ENCODE measurements around the gene HRC.
"Not testable (repeated sequence)": the region's sequence is repeated elsewhere in the genome, so short reads cannot be mapped to it uniquely, and the experiment has no call there.

The HRC gene

GRCh38 chr19:49182848-49183375 lies 27.7 kb upstream of the HRC start:
- Histone ChIP-seq H3K4me3 (ENCODE audit: low read length in 2 of 2) (no peak overlapping the region), H3K36me3 (ENCODE audit: control insufficient read depth in 2 of 2, insufficient read depth in 2 of 2, low read length in 2 of 2) (peaks cover 7 to 10% of the 10 kb centered on the region in 2 donors), H3K9ac (ENCODE audit: low read length in 2 of 2) (no peak overlapping the region)

DNA sequence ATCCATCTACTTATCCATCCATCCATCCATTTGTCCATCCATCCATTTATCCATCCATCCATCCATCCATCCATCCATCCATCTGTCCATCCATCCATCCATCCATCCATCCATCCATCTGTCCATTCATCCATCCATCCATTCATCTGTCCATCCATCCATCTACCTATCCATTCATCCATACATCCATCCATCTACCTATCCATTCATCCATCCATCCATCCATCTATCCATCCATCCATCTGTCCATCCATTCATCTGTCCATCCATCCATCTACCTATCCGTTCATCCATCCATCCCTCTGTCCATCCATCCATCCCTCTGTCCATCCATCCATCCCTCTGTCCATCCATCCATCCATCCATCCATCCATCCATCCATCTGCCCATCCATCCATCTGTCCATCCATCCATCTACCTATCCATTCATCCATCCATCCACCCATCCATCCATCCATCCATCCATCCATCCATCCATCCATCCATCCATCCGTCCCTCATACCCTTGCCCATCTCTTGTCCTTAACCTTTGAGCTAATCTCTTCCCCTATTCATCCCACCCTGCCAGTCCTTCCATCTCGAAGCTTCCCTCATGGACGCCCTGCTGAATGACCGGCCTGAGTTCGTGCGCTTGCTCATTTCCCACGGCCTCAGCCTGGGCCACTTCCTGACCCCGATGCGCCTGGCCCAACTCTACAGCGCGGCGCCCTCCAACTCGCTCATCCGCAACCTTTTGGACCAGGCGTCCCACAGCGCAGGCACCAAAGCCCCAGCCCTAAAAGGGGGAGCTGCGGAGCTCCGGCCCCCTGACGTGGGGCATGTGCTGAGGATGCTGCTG lies 27.0 kb upstream of the HRC start:
- H3K9ac ChIP-seq (ENCODE audit: low read length in 2 of 2); H3K27ac ChIP-seq (ENCODE audit: low read length); H3K4me1 ChIP-seq (ENCODE audit: control insufficient read depth, insufficient read depth, low read length); H3K9me3 ChIP-seq (ENCODE audit: control insufficient read depth in 2 of 2, low read length in 2 of 2); H3K4me3 ChIP-seq (ENCODE audit: low read length in 2 of 2); H3K27me3 ChIP-seq (ENCODE audit: control insufficient read depth in 1 of 2, insufficient read depth in 2 of 2, low read length in 2 of 2): not testable (repeated sequence)
- H3K36me3 ChIP-seq (ENCODE audit: control insufficient read depth in 2 of 2, insufficient read depth in 2 of 2, low read length in 2 of 2), result peaks cover 7 to 12% of the 10 kb centered on the region in 2 donors

More at GRCh38 chr19:49182848-49183375, 27.7 kb upstream of the HRC start:
- Histone ChIP-seq H3K27ac (ENCODE audit: low read length) (no peak overlapping the region), H3K9me3 (ENCODE audit: control insufficient read depth in 2 of 2, low read length in 2 of 2) (no peaks in the 10 kb centered on the region), H3K4me1 (ENCODE audit: control insufficient read depth, insufficient read depth, low read length) (no peaks in the 10 kb centered on the region), H3K27me3 (ENCODE audit: control insufficient read depth in 1 of 2, insufficient read depth in 2 of 2, low read length in 2 of 2) (no peaks in the 10 kb centered on the region)

DNA sequence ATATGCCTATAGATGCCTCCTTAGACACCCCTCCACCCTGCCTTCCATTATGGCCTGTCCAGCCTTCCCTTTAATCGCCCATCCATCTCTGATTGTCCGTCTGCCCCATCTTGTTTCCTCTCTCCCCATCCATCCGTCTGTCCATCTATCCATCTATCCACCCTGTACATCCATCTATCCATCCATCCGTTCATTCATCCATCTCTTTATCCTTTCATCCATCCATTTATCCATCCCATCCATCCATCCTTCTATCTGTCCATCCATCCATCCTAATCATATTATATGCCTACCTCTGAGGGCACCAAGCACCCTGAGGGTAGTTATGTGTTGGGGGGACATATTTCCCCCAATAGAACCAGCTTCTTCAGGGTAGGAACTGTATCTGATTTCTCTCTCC lies 25.5 kb upstream of the HRC start:
- Histone ChIP-seq H3K36me3 (ENCODE audit: control insufficient read depth in 2 of 2, insufficient read depth in 2 of 2, low read length in 2 of 2) (peaks cover 0 to 10% of the 10 kb centered on the region in 2 donors), H3K9ac (ENCODE audit: low read length in 2 of 2) (no peak overlapping the region), H3K4me1 (ENCODE audit: control insufficient read depth, insufficient read depth, low read length) (no peaks in the 10 kb centered on the region), H3K9me3 (ENCODE audit: control insufficient read depth in 2 of 2, low read length in 2 of 2) (no peaks in the 10 kb centered on the region), H3K4me3 (ENCODE audit: low read length in 2 of 2) (no peak overlapping the region), H3K27ac (ENCODE audit: low read length) (no peak overlapping the region), H3K27me3 (ENCODE audit: control insufficient read depth in 1 of 2, insufficient read depth in 2 of 2, low read length in 2 of 2) (no peaks in the 10 kb centered on the region)

DNA sequence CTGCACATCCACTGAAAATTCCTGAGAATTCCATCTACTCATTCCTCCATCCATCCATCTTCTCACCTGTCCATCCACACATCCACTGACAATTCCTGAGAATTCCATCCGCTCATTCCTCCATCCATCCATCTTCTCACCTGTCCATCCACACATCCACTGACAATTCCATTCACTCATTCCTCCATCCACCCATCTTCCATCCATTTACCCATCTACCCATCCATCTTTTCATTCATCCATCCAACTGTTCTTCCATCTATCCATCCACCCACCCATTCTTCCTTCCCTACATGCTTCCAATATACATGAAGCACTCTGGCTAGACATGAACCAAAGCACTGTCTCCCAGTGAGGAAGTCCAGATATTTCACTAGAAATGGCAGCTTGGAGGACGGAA lies 18.0 kb upstream of the HRC start:
- Histone ChIP-seq H3K27me3 (ENCODE audit: control insufficient read depth in 1 of 2, insufficient read depth in 2 of 2, low read length in 2 of 2) (no peaks in the 10 kb centered on the region), H3K4me1 (ENCODE audit: control insufficient read depth, insufficient read depth, low read length) (no peaks in the 10 kb centered on the region), H3K36me3 (ENCODE audit: control insufficient read depth in 2 of 2, insufficient read depth in 2 of 2, low read length in 2 of 2) (peaks cover 16 to 27% of the 10 kb centered on the region in 2 donors), H3K9ac (ENCODE audit: low read length in 2 of 2) (no peak overlapping the region), H3K9me3 (ENCODE audit: control insufficient read depth in 2 of 2, low read length in 2 of 2) (no peaks in the 10 kb centered on the region), H3K4me3 (ENCODE audit: low read length in 2 of 2) (no peak overlapping the region), H3K27ac (ENCODE audit: low read length) (no peak overlapping the region)

DNA sequence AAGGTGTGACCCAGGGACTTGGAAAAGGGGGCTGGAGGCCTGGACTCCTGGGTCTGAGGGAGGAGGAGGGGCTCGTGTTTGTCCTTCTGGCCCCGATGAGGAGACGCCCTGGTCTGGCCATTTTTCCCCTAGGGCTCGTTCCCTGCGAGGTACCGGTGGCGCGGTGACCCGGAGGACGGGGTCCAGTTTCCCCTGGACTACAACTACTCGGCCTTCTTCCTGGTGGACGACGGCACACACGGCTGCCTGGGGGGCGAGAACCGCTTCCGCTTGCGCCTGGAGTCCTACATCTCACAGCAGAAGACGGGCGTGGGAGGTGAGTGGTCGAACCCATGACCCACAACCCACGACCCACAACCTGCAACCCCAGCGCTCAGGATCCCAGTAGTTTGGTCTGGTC lies 13.2 kb upstream of the HRC start:
- peaks cover 15 to 22% of the 10 kb centered on the region in 2 donors for H3K36me3 ChIP-seq (ENCODE audit: control insufficient read depth in 2 of 2, insufficient read depth in 2 of 2, low read length in 2 of 2)
- no peak overlapping the region for H3K27ac ChIP-seq (ENCODE audit: low read length)
- no peaks in the 10 kb centered on the region for H3K9me3 ChIP-seq (ENCODE audit: control insufficient read depth in 2 of 2, low read length in 2 of 2)
- H3K4me1 ChIP-seq (ENCODE audit: control insufficient read depth, insufficient read depth, low read length), result peaks cover 17% of the 10 kb centered on the region
- H3K9ac ChIP-seq (ENCODE audit: low read length in 2 of 2), result no peak overlapping the region
- no peaks in the 10 kb centered on the region for H3K27me3 ChIP-seq (ENCODE audit: control insufficient read depth in 1 of 2, insufficient read depth in 2 of 2, low read length in 2 of 2)
- H3K4me3 ChIP-seq (ENCODE audit: low read length in 2 of 2), result no peak overlapping the region

- Histone ChIP-seq H3K9ac (ENCODE audit: low read length in 2 of 2) (no peak overlapping the region), H3K4me3 (ENCODE audit: low read length in 2 of 2) (no peak overlapping the region), H3K36me3 (ENCODE audit: control insufficient read depth in 2 of 2, insufficient read depth in 2 of 2, low read length in 2 of 2) (peaks cover 10 to 17% of the 10 kb centered on the region in 2 donors), H3K9me3 (ENCODE audit: control insufficient read depth in 2 of 2, low read length in 2 of 2) (no peaks in the 10 kb centered on the region), H3K27me3 (ENCODE audit: control insufficient read depth in 1 of 2, insufficient read depth in 2 of 2, low read length in 2 of 2) (no peaks in the 10 kb centered on the region), H3K27ac (ENCODE audit: low read length) (no peak overlapping the region), H3K4me1 (ENCODE audit: control insufficient read depth, insufficient read depth, low read length) (peaks cover 17% of the 10 kb centered on the region)
Observed at GRCh38 chr19:49167857-49168409, 12.7 kb upstream of the HRC start.

DNA sequence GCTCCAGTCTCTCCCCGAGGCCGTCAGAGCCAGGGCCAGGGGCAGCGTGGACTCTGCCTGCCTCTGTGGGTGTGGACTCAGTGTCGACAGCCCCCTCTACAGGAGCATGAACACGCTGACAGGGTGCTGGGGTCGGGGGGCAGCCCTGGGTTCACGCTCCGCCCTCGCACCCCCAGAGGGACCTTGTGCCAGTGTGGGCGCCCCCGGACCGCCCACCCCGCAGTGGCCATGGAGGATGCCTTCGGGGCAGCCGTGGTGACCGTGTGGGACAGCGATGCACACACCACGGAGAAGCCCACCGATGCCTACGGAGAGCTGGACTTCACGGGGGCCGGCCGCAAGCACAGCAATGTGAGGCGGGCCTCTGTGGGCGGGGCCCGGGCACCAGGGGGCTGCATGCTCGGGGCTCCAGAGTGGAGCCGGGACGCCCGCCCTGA lies 10.7 kb upstream of the HRC start:
- peak overlapping the region; percentile 1 to 64 for H3K4me3 ChIP-seq (ENCODE audit: low read length in 2 of 2)
- H3K36me3 ChIP-seq (ENCODE audit: control insufficient read depth in 2 of 2, insufficient read depth in 2 of 2, low read length in 2 of 2), result peaks cover 3% of the 10 kb centered on the region in 2 donors
- peaks cover 17% of the 10 kb centered on the region for H3K4me1 ChIP-seq (ENCODE audit: control insufficient read depth, insufficient read depth, low read length)
- H3K9me3 ChIP-seq (ENCODE audit: control insufficient read depth in 2 of 2, low read length in 2 of 2), result no peaks in the 10 kb centered on the region
- H3K27ac ChIP-seq (ENCODE audit: low read length), result peak overlapping the region; percentile 85
- H3K9ac ChIP-seq (ENCODE audit: low read length in 2 of 2), result peak overlapping the region; percentile 75 to 82
- H3K27me3 ChIP-seq (ENCODE audit: control insufficient read depth in 1 of 2, insufficient read depth in 2 of 2, low read length in 2 of 2), result no peaks in the 10 kb centered on the region

DNA sequence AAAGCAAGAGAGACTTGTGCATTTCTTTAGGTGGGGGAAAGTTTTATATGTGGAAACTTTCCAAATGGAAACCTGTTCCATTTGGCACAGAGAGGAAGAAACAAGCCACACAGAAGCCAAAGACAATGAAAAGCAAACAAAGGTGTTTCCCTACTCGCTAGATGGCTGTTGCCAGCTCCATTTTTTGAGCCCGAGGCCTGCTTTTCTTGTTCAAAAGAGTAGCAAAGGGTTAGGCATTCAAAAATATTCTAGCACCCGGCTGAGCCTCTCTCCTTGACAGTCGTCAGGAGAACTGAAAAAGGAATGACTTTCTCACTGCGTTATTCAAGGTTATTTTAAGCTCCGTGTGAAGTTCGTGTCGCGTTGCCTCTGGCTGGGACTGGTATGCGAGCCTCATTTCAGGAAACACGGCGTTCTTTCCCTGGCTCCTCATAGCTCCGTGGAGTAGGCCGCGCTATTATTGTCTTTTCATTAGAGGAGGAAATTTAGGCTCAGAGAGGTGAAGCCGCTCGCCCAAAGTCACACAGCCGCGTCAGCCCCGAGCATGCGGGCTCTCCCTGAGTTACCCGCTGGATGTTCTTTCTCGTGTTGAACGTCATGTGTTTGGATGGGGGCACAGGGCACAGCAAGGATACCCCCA lies 10.0 kb upstream of the HRC start:
- Histone ChIP-seq H3K27ac (ENCODE audit: low read length) (peak overlapping the region; percentile 85), H3K9ac (ENCODE audit: low read length in 2 of 2) (peak overlapping the region; percentile 75 to 82), H3K27me3 (ENCODE audit: control insufficient read depth in 1 of 2, insufficient read depth in 2 of 2, low read length in 2 of 2) (no peaks in the 10 kb centered on the region), H3K4me1 (ENCODE audit: control insufficient read depth, insufficient read depth, low read length) (peaks cover 22% of the 10 kb centered on the region), H3K36me3 (ENCODE audit: control insufficient read depth in 2 of 2, insufficient read depth in 2 of 2, low read length in 2 of 2) (peaks cover 0 to 3% of the 10 kb centered on the region in 2 donors), H3K9me3 (ENCODE audit: control insufficient read depth in 2 of 2, low read length in 2 of 2) (no peaks in the 10 kb centered on the region), H3K4me3 (ENCODE audit: low read length in 2 of 2) (peak overlapping the region; percentile 1 to 64)

GRCh38 chr19:49161987-49162386 lies 6.8 kb upstream of the HRC start:
- peaks cover 38% of the 10 kb centered on the region for H3K4me1 ChIP-seq (ENCODE audit: control insufficient read depth, insufficient read depth, low read length)

DNA sequence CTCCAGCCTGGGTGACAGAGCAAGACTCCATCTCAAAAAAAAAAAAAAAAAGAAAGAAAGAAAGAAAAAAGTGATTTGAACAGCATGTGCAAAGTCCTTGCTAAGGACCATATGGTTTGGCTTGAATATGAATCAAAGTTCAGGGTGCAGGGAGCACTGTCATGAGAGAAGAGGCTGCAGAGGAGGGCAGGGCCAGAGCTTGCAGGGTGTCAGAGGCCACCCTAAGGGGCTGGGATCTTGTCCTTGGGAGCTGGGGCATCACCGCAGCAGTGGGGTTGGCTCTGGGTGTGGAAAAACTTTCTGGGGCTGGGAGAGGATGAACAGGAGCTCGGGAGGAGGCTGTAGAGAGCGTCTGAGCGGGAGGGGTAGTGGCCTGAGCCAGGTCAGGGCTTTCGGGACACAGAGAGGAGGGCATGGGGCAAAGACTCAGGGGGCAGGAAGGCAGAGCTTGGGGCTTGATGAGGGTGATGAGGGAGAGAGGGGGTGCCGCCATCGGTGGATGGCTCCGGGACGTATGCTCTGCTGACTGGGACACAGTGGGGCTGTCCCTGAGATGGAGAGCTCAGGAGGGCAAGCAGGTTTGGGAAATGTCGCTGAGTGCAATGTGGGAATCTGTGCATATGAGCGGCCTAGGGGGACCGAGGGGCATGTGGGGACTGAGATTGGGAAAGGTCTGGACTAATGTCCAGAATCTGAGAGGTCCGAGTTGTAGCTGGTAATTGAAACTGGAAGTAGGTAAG lies 5.4 kb upstream of the HRC start:
- Histone ChIP-seq H3K36me3 (ENCODE audit: control insufficient read depth in 2 of 2, insufficient read depth in 2 of 2, low read length in 2 of 2) (no peaks in the 10 kb centered on the region), H3K4me1 (ENCODE audit: control insufficient read depth, insufficient read depth, low read length) (peaks cover 34% of the 10 kb centered on the region), H3K9ac (ENCODE audit: low read length in 2 of 2) (no peak overlapping the region), H3K27ac (ENCODE audit: low read length) (no peak overlapping the region), H3K27me3 (ENCODE audit: control insufficient read depth in 1 of 2, insufficient read depth in 2 of 2, low read length in 2 of 2) (no peaks in the 10 kb centered on the region), H3K4me3 (ENCODE audit: low read length in 2 of 2) (no peak overlapping the region), H3K9me3 (ENCODE audit: control insufficient read depth in 2 of 2, low read length in 2 of 2) (no peaks in the 10 kb centered on the region)

More at GRCh38 chr19:49161987-49162386, 6.8 kb upstream of the HRC start:
- Histone ChIP-seq H3K27ac (ENCODE audit: low read length) (no peak overlapping the region), H3K9ac (ENCODE audit: low read length in 2 of 2) (no peak overlapping the region), H3K36me3 (ENCODE audit: control insufficient read depth in 2 of 2, insufficient read depth in 2 of 2, low read length in 2 of 2) (no peaks in the 10 kb centered on the region), H3K27me3 (ENCODE audit: control insufficient read depth in 1 of 2, insufficient read depth in 2 of 2, low read length in 2 of 2) (no peaks in the 10 kb centered on the region), H3K9me3 (ENCODE audit: control insufficient read depth in 2 of 2, low read length in 2 of 2) (no peaks in the 10 kb centered on the region), H3K4me3 (ENCODE audit: low read length in 2 of 2) (no peak overlapping the region)

Measured in stomach smooth muscle (tissue), 2 donors.